Measurements from ENCODE around the gene RADIL. TPM values are rescaled to one million over a fixed set of nuclear protein-coding genes. Genes with fewer than 3 reads are reported as not detected.

The RADIL gene
- total RNA-seq, 1 experiment from 2014 or later: 0.12 TPM

- H3K9me3 ChIP-seq (replicated peaks): no peaks in the 10 kb centered on the region
- H3K4me1 ChIP-seq: no peaks in the 10 kb centered on the region
- H3K27ac ChIP-seq: no peak overlapping the region
- peaks cover 14% of the 10 kb centered on the region; the same call in 1 of the 2 replicates for H3K27me3 ChIP-seq
- no peak for DNase-seq
- no peak overlapping the region for H3K4me3 ChIP-seq
- no peaks in the 10 kb centered on the region for H3K36me3 ChIP-seq
These were observed 48.7 kb downstream of the RADIL start for GRCh38 chr7:4834601-4835397.

GRCh38 chr7:4833691-4834600 lies 49.6 kb downstream of the RADIL start:
- no peak overlapping the region for H3K27ac ChIP-seq

DNA sequence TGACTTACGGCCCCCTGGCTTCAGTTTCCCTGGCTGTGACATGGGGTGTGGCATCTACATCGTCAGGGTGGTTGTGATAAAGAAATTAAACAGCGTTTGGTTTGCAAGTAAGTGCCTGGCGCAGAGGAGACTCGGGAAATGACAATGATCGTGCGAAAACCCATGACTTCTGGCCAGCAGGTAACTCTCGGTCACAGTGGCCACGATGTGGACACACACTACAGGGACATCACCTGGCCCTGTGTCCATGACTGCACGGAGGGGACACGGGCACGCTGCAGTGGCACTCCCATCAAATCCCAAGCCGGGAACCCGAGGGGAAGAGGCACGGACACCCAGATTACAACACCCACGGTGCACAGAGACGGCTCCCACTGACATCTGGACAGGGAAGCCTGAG lies 50.3 kb downstream of the RADIL start:
- no peak overlapping the region for H3K4me3 ChIP-seq
- no peak for DNase-seq
- peaks cover 14% of the 10 kb centered on the region; the same call in 1 of the 2 replicates for H3K27me3 ChIP-seq
- no peaks in the 10 kb centered on the region for H3K9me3 ChIP-seq (replicated peaks)
- H3K4me1 ChIP-seq: no peaks in the 10 kb centered on the region
- H3K27ac ChIP-seq: no peak overlapping the region
- H3K36me3 ChIP-seq: no peaks in the 10 kb centered on the region

More at GRCh38 chr7:4833691-4834600, 49.6 kb downstream of the RADIL start:
- no peaks in the 10 kb centered on the region for H3K9me3 ChIP-seq (replicated peaks)
- no peaks in the 10 kb centered on the region for H3K36me3 ChIP-seq
- H3K4me3 ChIP-seq: no peak overlapping the region
- H3K4me1 ChIP-seq: no peaks in the 10 kb centered on the region
- peaks cover 14% of the 10 kb centered on the region; the same call in 1 of the 2 replicates for H3K27me3 ChIP-seq
- DNase-seq: no peak

- Histone ChIP-seq H3K27me3 (peaks cover 13% of the 10 kb centered on the region; the same call in 1 of the 2 replicates), H3K36me3 (no peaks in the 10 kb centered on the region), H3K4me1 (no peaks in the 10 kb centered on the region), H3K4me3 (no peak overlapping the region), H3K9me3 (replicated peaks) (no peaks in the 10 kb centered on the region), H3K27ac (no peak overlapping the region)
- DNase-seq: no peak
These were observed 50.8 kb downstream of the RADIL start for GRCh38 chr7:4832711-4833110.

DNA sequence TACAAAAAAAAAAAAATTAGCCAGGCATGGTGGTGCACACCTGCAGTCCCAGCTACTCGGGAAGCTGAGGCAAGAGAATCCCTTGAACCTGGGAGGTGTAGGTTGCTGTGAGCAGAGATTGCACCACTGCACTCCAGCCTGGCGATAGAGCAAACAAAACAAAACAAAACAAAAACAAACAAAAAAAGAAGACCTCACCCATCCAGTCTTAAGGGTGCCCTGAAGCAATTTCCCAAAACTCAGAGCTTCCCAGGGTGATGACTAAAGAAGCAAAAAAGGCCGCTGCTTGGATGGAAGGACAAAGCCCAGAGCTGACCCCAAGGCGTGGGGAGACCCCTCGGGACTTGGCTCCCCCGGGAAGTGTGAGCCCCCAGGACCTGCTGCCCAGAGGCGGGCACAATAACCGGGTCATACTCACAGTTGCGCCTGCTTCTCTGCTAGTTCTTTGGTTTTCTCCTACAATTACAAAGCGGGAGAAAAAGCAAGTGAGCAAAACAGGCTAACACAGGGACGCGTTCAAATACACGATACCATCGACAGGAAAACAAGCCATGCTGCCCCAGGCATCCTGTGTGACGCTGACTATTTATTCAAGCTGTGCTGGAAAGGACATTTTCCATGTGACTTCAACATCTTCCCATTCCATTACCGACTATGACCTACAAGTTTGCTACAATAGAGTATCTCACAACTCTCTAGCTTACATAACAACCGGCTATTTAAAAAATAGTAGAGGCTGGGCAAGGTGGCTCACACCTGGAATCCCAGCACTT lies 51.6 kb downstream of the RADIL start:
- H3K27ac ChIP-seq: no peak overlapping the region
- no peaks in the 10 kb centered on the region for H3K9me3 ChIP-seq (replicated peaks)
- H3K36me3 ChIP-seq: no peaks in the 10 kb centered on the region
- no peak for DNase-seq
- peaks cover 7% of the 10 kb centered on the region; the same call in 1 of the 2 replicates for H3K27me3 ChIP-seq
- H3K4me3 ChIP-seq: no peak overlapping the region
- H3K4me1 ChIP-seq: no peaks in the 10 kb centered on the region

DNA sequence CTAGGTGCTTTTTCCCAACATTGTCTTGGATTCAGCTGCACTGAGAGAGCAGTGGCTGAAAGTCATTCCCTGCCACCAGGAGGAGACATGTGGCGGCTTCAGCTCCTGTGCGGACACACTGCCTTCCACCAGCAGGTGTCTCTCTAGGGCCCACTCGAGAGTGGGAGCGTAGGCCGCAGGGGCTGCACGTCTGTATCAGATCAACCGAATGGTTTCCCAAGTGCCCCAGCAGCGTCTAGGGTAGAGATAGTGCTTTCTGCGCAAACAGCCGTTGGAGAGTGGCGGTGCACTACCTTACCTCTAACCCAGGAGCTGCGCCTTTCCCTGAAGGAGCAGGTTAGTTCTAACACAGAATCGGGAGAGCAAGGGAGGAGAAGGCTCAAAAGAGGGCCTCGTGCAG lies 53.3 kb downstream of the RADIL start:
- H3K27ac ChIP-seq: no peak overlapping the region
- peak; percentile 55 to 68 for DNase-seq
- no peaks in the 10 kb centered on the region for H3K9me3 ChIP-seq (replicated peaks)
- H3K27me3 ChIP-seq: 0 out of 2 replicates have a peak, but pooled peaks cover 12% of the 10 kb centered on the region
- H3K4me3 ChIP-seq: no peak overlapping the region
- H3K36me3 ChIP-seq: no peaks in the 10 kb centered on the region
- no peaks in the 10 kb centered on the region for H3K4me1 ChIP-seq

- Histone ChIP-seq H3K4me3 (no peak overlapping the region), H3K36me3 (no peaks in the 10 kb centered on the region), H3K9me3 (replicated peaks) (no peaks in the 10 kb centered on the region), H3K27ac (no peak overlapping the region), H3K27me3 (0 out of 2 replicates have a peak, but pooled peaks cover 14% of the 10 kb centered on the region), H3K4me1 (no peaks in the 10 kb centered on the region)
- DNase-seq: no peak
These were observed 54.7 kb downstream of the RADIL start for GRCh38 chr7:4828720-4829383.

- Histone ChIP-seq H3K27ac (no peak overlapping the region), H3K27me3 (peaks cover 11% of the 10 kb centered on the region; the same call in 1 of the 2 replicates), H3K4me1 (no peaks in the 10 kb centered on the region; the same call in 1 of the 2 replicates), H3K9me3 (replicated peaks) (no peaks in the 10 kb centered on the region), H3K4me3 (no peak overlapping the region), H3K36me3 (no peaks in the 10 kb centered on the region)
- DNase-seq: no peak
These were observed 58.4 kb downstream of the RADIL start for GRCh38 chr7:4825081-4825480.

DNA sequence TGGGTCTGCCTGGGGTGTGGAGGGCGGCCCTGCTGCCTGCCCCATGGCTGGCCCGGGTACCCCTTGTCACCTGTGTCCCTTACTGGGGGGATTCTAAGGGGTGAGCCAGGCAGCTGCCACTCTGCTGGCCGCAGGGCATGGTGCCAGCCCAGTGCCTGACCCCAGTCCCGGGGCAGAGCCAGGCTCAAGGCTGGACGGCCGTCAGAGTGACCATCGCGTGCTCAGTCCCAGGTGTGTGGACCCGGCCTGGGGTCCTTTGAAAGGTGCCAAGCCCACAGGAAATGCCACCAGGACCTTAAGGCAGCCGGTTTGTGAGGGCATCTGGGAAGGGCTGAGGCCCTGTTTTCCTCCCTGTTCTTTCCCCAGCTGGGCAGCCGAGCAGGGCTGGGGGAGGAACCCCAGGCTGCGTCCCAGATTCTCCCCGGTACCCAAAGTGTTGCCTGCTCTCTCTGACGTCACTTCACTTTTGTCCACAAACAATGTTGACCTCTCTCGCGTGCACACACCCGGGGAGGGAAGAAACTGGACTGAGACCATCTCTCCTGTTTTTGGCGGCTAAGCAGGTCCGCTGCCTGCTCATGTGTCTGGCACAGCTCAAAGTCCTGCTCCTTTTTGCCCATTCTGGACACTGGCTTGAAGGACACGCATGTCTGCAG lies 59.3 kb downstream of the RADIL start:
- no peaks in the 10 kb centered on the region for H3K36me3 ChIP-seq
- DNase-seq: no peak
- no peak overlapping the region for H3K27ac ChIP-seq
- H3K4me1 ChIP-seq: no peaks in the 10 kb centered on the region; the same call in 1 of the 2 replicates
- H3K27me3 ChIP-seq: peaks cover 19% of the 10 kb centered on the region; the same call in 1 of the 2 replicates
- no peaks in the 10 kb centered on the region for H3K9me3 ChIP-seq (replicated peaks)
- no peak overlapping the region for H3K4me3 ChIP-seq

DNA sequence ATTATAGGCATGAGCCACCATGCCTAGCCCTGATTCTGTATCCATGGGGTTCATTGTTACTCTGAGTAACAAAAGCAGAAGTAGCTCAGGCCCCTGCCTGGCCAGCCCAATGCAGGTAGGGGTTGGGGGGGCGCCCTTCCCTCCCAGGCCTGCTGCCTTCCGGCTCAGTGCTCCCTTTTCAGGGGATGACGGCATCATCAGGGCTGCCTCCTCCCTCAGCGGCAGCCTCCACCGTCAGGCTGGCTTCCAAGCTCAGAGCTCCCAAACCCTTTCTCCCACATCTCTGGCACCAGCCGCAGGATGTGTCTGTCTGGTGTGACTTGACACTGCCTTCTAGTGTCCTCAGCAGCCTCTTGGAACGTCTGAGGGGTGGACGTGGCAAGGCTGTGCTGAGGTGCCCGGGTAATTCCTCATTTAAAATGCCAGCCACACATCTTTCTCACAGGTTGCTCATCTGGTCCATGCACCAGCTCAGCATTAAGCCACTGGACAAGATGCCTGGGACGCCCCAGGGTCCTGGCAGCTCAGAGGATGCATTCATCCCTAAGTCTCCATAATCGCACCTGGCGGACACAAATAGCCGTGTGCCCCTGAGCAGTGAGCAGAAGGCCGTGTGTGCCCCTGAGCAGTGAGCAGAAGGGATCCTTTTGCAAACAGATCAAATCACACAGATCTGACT lies 59.9 kb downstream of the RADIL start:
- Histone ChIP-seq H3K4me3 (no peak overlapping the region), H3K27me3 (peaks cover 26% of the 10 kb centered on the region), H3K36me3 (no peaks in the 10 kb centered on the region), H3K9me3 (replicated peaks) (no peaks in the 10 kb centered on the region), H3K27ac (no peak overlapping the region), H3K4me1 (no peaks in the 10 kb centered on the region; the same call in 1 of the 2 replicates)
- no peak for DNase-seq

- H3K27ac ChIP-seq: no peak overlapping the region
- H3K9me3 ChIP-seq (replicated peaks): no peaks in the 10 kb centered on the region
- peaks cover 35% of the 10 kb centered on the region for H3K27me3 ChIP-seq
- no peak for DNase-seq
- no peaks in the 10 kb centered on the region; the same call in 1 of the 2 replicates for H3K4me1 ChIP-seq
- no peak overlapping the region for H3K4me3 ChIP-seq
- H3K36me3 ChIP-seq: no peaks in the 10 kb centered on the region
These were observed 60.8 kb downstream of the RADIL start for GRCh38 chr7:4822677-4823076.

- peak overlapping the region; percentile 31 for H3K4me3 ChIP-seq
- H3K9me3 ChIP-seq (replicated peaks): no peaks in the 10 kb centered on the region
- peaks cover 40% of the 10 kb centered on the region for H3K27me3 ChIP-seq
- no peak overlapping the region for H3K27ac ChIP-seq
- DNase-seq: peak; percentile 63 to 70
- H3K36me3 ChIP-seq: no peaks in the 10 kb centered on the region
- no peaks in the 10 kb centered on the region; the same call in 1 of the 2 replicates for H3K4me1 ChIP-seq
These were observed 62.5 kb downstream of the RADIL start for GRCh38 chr7:4820967-4821471.
